GM18868 (cell line): ENCODE measurements around the gene TSEN34.
"Not testable (repeated sequence)": the region's sequence is repeated elsewhere in the genome, so short reads cannot be mapped to it uniquely, and the experiment has no call there.

Source experiments
- ATAC-seq: cut with Tn5 transposase; IDR thresholded peaks from one replicate; pipeline ENCODE4 v1.9.1; 2021; ENCODE audit warnings: mild to moderate bottlenecking, moderate library complexity; ENCODE audit not compliant: unreplicated experiment

The TSEN34 gene

GRCh38 chr19:54207983-54208783 is 17.1 kb downstream of the TSEN34 start:
- ATAC-seq: peak; percentile 39

- ATAC-seq: no peak
Measured at GRCh38 chr19:54208784-54209057, 17.6 kb downstream of the TSEN34 start.

GRCh38 chr19:54209058-54209810 is 18.1 kb downstream of the TSEN34 start:
- ATAC-seq: no peak

DNA sequence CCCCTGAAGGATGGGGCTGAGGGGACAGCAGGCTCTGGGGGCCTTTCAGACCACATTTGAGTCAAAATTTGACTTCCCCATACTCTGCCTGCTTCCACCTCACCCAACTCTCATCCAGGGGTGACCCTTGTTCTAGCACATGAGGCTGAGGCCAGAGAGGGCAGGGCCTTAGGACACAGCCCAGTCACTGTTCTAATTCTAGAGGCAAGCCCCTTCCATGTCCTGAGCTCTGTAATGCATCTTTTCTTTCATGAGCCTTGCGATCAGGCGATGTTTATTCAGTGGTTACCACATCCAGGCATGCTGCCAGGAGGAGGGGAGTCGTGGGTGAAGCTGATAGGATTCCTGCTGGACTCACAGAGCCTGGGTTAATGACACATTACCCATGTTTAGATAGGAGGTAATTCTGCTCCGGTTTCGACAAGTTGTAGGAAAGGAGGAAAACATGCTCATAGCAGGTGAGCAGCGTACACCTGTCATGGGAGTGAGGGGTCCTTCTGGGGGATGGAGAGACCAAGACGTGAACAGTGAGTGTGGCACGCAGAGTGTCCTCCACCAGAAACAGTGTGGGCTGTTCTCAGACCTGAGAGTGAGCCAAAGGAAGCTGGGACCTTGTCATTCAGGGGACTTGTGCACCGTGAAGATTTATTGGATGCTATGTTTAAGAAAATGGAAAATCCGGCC is 18.8 kb downstream of the TSEN34 start:
- ATAC-seq: no peak

- ATAC-seq: no peak
Measured at GRCh38 chr19:54211235-54211634, 20.1 kb downstream of the TSEN34 start.

DNA sequence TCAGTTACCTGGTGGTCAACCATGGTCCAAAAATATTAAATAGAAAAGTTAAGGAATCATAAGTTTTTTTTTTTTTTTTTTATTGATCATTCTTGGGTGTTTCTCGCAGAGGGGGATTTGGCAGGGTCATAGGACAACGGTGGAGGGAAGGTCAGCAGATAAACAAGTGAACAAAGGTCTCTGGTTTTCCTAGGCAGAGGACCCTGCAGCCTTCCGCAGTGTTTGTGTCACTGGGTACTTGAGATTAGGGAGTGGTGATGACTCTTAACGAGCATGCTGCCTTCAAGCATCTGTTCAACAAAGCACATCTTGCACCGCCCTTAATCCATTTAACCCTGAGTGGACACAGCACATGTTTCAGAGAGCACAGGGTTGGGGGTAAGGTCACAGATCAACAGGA is 23.1 kb downstream of the TSEN34 start:
- ATAC-seq: not testable (repeated sequence)

DNA sequence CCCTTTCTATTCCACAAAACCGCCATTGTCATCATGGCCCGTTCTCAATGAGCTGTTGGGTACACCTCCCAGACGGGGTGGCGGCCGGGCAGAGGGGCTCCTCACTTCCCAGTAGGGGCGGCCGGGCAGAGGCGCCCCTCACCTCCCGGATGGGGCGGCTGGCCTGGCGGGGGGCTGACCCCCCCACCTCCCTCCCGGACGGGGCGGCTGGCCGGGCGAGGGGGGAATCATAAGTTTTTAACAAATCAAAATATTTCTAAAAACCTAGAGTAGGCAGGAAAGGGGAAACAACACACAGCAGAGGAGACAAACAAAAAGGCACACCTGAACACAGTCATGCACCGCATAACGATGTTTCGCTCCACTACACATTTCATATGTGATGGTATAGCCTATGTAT is 23.6 kb downstream of the TSEN34 start:
- ATAC-seq: not testable (repeated sequence)

GRCh38 chr19:54216869-54217268 is 25.8 kb downstream of the TSEN34 start:
- ATAC-seq: no peak

- ATAC-seq: not testable (repeated sequence)
Measured at GRCh38 chr19:54217517-54218247, 26.6 kb downstream of the TSEN34 start.

- ATAC-seq: no peak
Measured at GRCh38 chr19:54218259-54218658, 27.2 kb downstream of the TSEN34 start.

DNA sequence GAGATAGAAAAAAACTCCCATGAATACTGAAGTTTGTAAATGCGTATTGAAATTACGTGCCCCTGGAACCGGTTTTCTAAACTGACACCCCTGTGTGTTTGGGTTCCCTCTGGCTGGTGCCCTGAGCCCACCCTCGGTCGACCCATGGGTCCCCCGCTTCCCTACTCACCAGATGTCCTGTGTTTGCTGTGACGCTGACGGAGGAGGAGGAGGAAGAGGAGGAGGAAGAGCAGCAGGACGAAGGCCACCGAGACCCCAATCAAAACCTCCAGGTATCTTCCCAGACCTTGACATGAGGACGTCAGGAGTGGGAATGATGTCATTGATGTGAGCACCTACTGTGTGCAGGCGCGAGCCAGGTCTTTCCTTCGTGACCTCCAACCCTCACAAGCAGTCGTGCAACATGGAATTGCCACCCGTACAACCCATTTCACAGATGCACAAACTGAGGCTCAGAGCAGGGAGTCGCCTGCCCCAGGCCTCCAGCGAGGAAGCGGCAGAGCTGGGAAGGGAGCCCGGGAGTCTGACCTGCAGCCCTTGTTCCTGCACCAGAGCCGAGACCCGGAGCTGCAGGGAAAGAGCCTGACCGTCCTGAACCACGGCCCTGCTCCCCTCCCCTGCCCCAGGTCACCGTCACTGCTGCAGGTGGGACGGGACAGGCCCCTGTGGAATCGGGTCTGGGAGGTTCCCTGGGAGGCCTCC is 28.0 kb downstream of the TSEN34 start:
- ATAC-seq: no peak

DNA sequence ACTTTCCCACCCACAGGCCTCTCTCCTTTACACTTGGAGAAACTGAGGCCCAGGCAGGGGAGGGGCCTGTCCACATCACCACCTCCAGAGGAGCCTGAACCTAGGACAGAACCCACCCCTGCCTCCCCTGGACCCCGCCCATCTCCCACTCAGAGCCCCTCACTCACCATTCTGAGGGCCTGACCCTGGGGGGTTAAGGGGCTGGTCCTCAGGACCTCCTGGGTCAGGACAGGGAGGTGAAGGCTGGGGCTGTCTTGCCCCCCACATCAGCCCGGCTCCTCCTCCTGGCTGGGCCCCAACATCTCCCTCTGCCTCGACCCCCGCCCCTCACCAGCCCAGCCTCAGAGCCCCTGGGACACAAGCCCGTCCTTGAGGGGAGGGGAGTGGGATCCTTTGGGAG is 28.6 kb downstream of the TSEN34 start:
- not testable (repeated sequence) for ATAC-seq

DNA sequence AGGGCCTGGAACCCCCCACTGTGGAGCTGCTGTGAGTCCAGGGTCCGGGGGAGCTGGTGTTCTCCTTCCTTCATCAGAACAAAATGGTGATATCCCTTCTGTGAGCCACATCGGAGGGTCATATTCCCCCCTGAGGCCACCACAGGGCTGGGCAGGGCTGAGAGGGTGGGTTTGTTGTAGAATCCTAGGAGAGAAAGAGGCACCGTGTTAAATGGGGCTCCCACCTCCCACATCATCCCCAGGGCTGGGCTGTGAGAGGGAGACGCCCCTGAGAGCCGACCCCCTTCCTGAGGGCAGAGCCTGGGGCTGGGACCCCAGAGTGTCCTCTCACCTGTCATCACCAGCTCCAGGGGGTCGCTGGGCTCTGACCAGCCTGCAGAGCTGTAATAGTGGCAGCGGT is 30.8 kb downstream of the TSEN34 start:
- ATAC-seq: not testable (repeated sequence)

GRCh38 chr19:54222474-54223276 is 31.6 kb downstream of the TSEN34 start, which contains the start of gene LILRB3:
Gene LILRB3 (minus strand): TSS chr19:54223007. CDS start chr19:54222976, 31 bp downstream.
- not testable (repeated sequence) for ATAC-seq

GRCh38 chr19:54223277-54223936 is 32.3 kb downstream of the TSEN34 start:
- ATAC-seq: not testable (repeated sequence)

DNA sequence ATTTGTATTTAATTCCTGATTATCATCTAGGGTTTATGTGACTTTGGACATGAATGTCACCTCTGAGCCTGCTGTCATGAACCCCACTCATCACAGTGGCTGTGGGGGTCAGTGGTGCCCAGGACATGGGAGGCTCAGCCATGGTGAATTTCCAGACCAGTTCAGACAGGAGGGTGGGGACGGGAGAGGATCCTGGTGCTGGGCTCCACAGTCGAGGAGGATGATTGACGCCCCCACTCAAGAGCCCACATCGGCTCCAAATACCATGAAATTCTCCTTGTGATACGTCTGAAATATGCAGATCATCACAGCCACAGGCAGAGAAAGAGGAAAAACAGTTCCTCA is 32.8 kb downstream of the TSEN34 start:
- not testable (repeated sequence) for ATAC-seq

DNA sequence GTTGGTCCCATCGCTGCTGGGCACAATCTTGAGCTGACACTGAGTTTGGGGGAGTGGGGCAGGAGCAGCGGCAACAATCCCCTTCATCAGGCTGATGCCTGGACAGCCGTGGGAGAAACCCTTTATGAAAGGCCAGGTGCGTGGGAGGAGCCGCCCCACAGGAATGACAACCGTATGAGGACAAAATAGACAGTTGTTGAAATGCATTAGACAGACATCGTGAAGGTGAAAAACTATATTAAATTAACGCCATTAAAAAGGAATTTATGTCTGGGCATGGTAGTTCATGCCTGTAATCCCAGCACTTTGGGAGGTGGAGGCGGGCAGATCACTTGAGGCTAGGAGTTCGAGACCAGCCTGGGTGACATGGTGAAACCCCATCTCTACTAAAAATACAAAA is 33.5 kb downstream of the TSEN34 start:
- not testable (repeated sequence) for ATAC-seq

- no peak for ATAC-seq
Measured at GRCh38 chr19:54229146-54229545, 38.0 kb downstream of the TSEN34 start.

DNA sequence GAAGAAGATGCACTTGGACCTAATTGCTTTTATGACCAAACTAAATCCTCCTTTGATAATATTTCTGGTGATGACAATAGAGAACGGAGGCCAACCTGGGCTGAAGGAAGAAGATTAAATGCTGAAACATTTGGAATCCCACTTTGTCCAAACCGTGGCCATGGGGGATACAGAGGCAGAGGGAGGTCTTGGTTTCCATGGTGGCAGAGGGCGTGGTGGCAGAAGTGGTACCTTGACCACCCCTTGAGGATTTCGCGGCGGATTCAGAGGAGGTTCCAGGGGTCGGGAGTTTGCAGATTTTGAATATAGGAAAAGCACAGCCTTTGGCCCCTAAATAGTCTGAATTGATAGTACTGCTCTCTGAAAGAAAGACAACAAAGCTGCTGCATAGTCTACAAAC is 38.9 kb downstream of the TSEN34 start:
- no peak for ATAC-seq
